Calu3 (cell line): ENCODE data around the gene PLIN5. TPM values are rescaled to one million over a fixed set of nuclear protein-coding genes. Genes with fewer than 3 reads are reported as not detected.

Experiments
- BruUV-seq: library from RNA; stranded (reverse); fragments of 400-500 nt; replicated peaks from 2 replicates; lab custom pipeline; 2021; lab: Mats Ljungman, UMichigan
- CTCF ChIA-PET: fragments of 300-600 bp; sonication (Branson Sonifier 250); formaldehyde crosslinking; loops from one replicate; lab custom pipeline; 2022; ENCODE audit warnings: antibody characterized with exemption; lab: Charles Lee
- DNase-seq: peaks from one replicate; pipeline ENCODE4 v3.0.0; 2022
- H3K27ac Mint-ChIP-seq: one replicate; pipeline ENCODE4 v1.8.0; 2022; ENCODE audit warnings: mixed read lengths; ENCODE audit not compliant: unreplicated experiment
- H3K27me3 Mint-ChIP-seq: one replicate; pipeline ENCODE4 v1.8.0; 2022; ENCODE audit warnings: mixed read lengths; ENCODE audit not compliant: unreplicated experiment
- H3K36me3 Mint-ChIP-seq: one replicate; pipeline ENCODE4 v1.8.0; 2022; ENCODE audit warnings: mild to moderate bottlenecking, moderate library complexity, mixed read lengths; ENCODE audit not compliant: insufficient read depth, unreplicated experiment
- H3K4me1 Mint-ChIP-seq: one replicate; pipeline ENCODE4 v1.8.0; 2022; ENCODE audit warnings: mild to moderate bottlenecking, low read depth, mixed read lengths; ENCODE audit not compliant: unreplicated experiment
- H3K4me3 Mint-ChIP-seq: one replicate; pipeline ENCODE4 v1.8.0; 2022; ENCODE audit warnings: mild to moderate bottlenecking, low read depth, moderate library complexity, mixed read lengths; ENCODE audit not compliant: unreplicated experiment
- H3K9me3 Mint-ChIP-seq: one replicate; pipeline ENCODE4 v1.8.0; 2022; ENCODE audit warnings: low read depth, mixed read lengths; ENCODE audit not compliant: unreplicated experiment
- CTCF ChIP-seq: fragments of 200-600 bp; IDR thresholded peaks from one replicate; pipeline ENCODE4 v1.8.0; 2022; ENCODE audit warnings: antibody characterized with exemption; ENCODE audit not compliant: unreplicated experiment
- intact Hi-C: fragments of 100-400 bp; cut with micrococcal nuclease; formaldehyde crosslinking; loops from one replicate; pipeline ENCODE4 v1.10.0; 2022; ENCODE audit not compliant: unreplicated experiment
- total RNA-seq: library from RNA; stranded (reverse); gene quantifications from 2 replicates; pipeline ENCODE4 v1.2.3, GENCODE V29; 2022

Gene PLIN5
- total RNA-seq, 1 experiment from 2014 or later = 7.6 TPM

- Mint-ChIP-seq H3K4me3 (no peak within 1 kb of the TSS), H3K36me3 (no peaks in the 10 kb centered on the region), H3K9me3 (no peaks in the 10 kb centered on the region), H3K27me3 (no peaks in the 10 kb centered on the region), H3K27ac (no peak within 1 kb of the TSS), H3K4me1 (peaks cover 18% of the 10 kb centered on the region)
- no TSS peak for BruUV-seq
- CTCF ChIA-PET = no interaction called here
- DNase-seq = no peak
- no peak for TF ChIP-seq CTCF
- intact Hi-C loops = no loop called here
Observed at GRCh38 chr19:4518345-4519171, 16.5 kb downstream of the PLIN5 start, which contains the start of gene PLIN4. Gene PLIN4 (minus strand): TSS chr19:4518486. CDS start chr19:4518272, 214 bp downstream.

GRCh38 chr19:4517451-4518057, 17.5 kb downstream of the PLIN5 start:
- CTCF ChIA-PET = interaction anchor here (0.7 kb wide), 1 partner anchor 235 kb away, joined by 3 read pairs; no protein-coding TSS in a partner anchor
- BruUV-seq = no TSS peak
- intact Hi-C loops = no loop called here
- peaks cover 18% of the 10 kb centered on the region for H3K4me1 Mint-ChIP-seq
- no peak overlapping the region for H3K4me3 Mint-ChIP-seq
- no peak overlapping the region for H3K27ac Mint-ChIP-seq
- DNase-seq = no peak
- TF ChIP-seq CTCF = no peak
- no peaks in the 10 kb centered on the region for H3K9me3 Mint-ChIP-seq
- H3K36me3 Mint-ChIP-seq = no peaks in the 10 kb centered on the region
- no peaks in the 10 kb centered on the region for H3K27me3 Mint-ChIP-seq

- CTCF ChIA-PET = interaction anchor here (0.6 to 0.7 kb wide), 2 partner anchors 234 to 941 kb away, joined by 3 to 4 read pairs; no protein-coding TSS in a partner anchor
- Mint-ChIP-seq H3K36me3 (no peaks in the 10 kb centered on the region), H3K4me1 (peaks cover 18% of the 10 kb centered on the region), H3K27me3 (no peaks in the 10 kb centered on the region), H3K4me3 (no peak overlapping the region), H3K27ac (no peak overlapping the region), H3K9me3 (no peaks in the 10 kb centered on the region)
- BruUV-seq = no TSS peak
- no peak for DNase-seq
- TF ChIP-seq CTCF = no peak
- intact Hi-C loops = no loop called here
Observed at GRCh38 chr19:4516939-4517300, 18.1 kb downstream of the PLIN5 start.

GRCh38 chr19:4516199-4516938, 18.7 kb downstream of the PLIN5 start:
- no peak for DNase-seq
- Mint-ChIP-seq H3K27me3 (no peaks in the 10 kb centered on the region), H3K4me3 (no peak overlapping the region), H3K9me3 (no peaks in the 10 kb centered on the region), H3K4me1 (peaks cover 14% of the 10 kb centered on the region), H3K36me3 (no peaks in the 10 kb centered on the region), H3K27ac (no peak overlapping the region)
- no peak for TF ChIP-seq CTCF
- intact Hi-C loops = no loop called here
- BruUV-seq = no TSS peak
- CTCF ChIA-PET = interaction anchor here (0.5 to 0.6 kb wide), 2 partner anchors 42 to 940 kb away, joined by 4 to 7 read pairs; no protein-coding TSS in a partner anchor
